Measurements from ENCODE around the gene LRP6.

DNA sequence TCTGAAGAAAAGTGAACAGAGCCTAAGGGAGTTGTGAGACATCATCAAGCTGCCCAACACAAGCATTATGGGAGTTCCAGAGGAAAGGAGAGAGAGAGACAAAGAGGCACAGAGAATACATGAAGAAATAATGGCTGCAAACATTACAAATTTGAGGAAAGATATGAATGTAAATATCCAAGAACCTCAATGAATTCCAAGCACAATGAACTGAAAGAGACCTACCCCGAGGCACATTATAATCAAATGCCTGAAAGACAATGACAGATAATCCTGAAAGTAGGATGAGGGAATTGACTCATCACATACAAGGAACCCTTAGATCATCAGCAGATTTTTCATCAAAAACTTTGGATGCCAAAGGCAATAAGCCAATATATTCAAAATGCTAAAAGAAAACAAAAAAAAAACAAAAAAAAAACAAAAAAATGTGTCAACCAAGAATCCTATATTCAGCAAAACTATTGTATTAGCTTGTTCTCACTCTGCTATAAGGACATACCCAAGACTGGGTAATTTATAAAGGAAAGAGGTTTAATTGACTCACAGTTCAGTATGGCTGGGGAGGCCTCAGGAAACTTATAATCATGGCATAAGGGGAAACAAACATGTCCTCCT lies 158.3 kb downstream of the LRP6 start:
- no peak for TF ChIP-seq CTCF (IDR thresholded peaks at IDR 0.05; ENCODE audit: low read depth, low read length, poor library complexity, severe bottlenecking)
- no peak for TF ChIP-seq EZH2phosphoT487 (IDR thresholded peaks at IDR 0.05; ENCODE audit: borderline replicate concordance, low read length)
